Measurements from ENCODE around the gene HDAC11.

The HDAC11 gene

GRCh38 chr3:13517253-13517977 lies 37.3 kb downstream of the HDAC11 start:
- Histone ChIP-seq H4K20me1 (ENCODE audit: insufficient read depth, low read length) (no peaks in the 10 kb centered on the region), H3K9ac (ENCODE audit: low read length) (no peak overlapping the region), H3K27ac (ENCODE audit: low read length) (no peak overlapping the region), H2AFZ (ENCODE audit: low read depth, low read length) (no peak overlapping the region), H3K4me2 (ENCODE audit: low read length) (no peak overlapping the region), H3K36me3 (replicated peaks; ENCODE audit: low read depth, low read length) (no peaks in the 10 kb centered on the region), H3K4me1 (ENCODE audit: low read length) (peaks cover 9% of the 10 kb centered on the region), H3K27me3 (ENCODE audit: low read depth, low read length) (peaks cover 24% of the 10 kb centered on the region), H3K4me3 (ENCODE audit: low read length) (no peak overlapping the region), H3K79me2 (ENCODE audit: low read length) (no peaks in the 10 kb centered on the region), H3K9me3 (ENCODE audit: insufficient read depth, low read length) (no peaks in the 10 kb centered on the region)
- TF ChIP-seq, protein P1, sequence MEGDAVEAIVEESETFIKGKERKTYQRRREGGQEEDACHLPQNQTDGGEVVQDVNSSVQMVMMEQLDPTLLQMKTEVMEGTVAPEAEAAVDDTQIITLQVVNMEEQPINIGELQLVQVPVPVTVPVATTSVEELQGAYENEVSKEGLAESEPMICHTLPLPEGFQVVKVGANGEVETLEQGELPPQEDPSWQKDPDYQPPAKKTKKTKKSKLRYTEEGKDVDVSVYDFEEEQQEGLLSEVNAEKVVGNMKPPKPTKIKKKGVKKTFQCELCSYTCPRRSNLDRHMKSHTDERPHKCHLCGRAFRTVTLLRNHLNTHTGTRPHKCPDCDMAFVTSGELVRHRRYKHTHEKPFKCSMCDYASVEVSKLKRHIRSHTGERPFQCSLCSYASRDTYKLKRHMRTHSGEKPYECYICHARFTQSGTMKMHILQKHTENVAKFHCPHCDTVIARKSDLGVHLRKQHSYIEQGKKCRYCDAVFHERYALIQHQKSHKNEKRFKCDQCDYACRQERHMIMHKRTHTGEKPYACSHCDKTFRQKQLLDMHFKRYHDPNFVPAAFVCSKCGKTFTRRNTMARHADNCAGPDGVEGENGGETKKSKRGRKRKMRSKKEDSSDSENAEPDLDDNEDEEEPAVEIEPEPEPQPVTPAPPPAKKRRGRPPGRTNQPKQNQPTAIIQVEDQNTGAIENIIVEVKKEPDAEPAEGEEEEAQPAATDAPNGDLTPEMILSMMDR (IDR thresholded peaks at IDR 0.05; ENCODE audit: low read depth, low read length): no peak
- TF ChIP-seq EZH2phosphoT487 (IDR thresholded peaks at IDR 0.05; ENCODE audit: low read depth): no peak

GRCh38 chr3:13518516-13518953 lies 38.4 kb downstream of the HDAC11 start:
- TF ChIP-seq, protein P1 (IDR thresholded peaks at IDR 0.05; ENCODE audit: low read depth, low read length): no peak
- TF ChIP-seq EZH2phosphoT487 (IDR thresholded peaks at IDR 0.05; ENCODE audit: low read depth): no peak

GRCh38 chr3:13519006-13519791 lies 39.1 kb downstream of the HDAC11 start:
- H3K9me3 ChIP-seq (ENCODE audit: insufficient read depth, low read length): no peaks in the 10 kb centered on the region
- H3K9ac ChIP-seq (ENCODE audit: low read length): no peak overlapping the region
- H3K4me3 ChIP-seq (ENCODE audit: low read length): no peak overlapping the region
- H3K36me3 ChIP-seq (replicated peaks; ENCODE audit: low read depth, low read length): no peaks in the 10 kb centered on the region
- peaks cover 29% of the 10 kb centered on the region for H3K27me3 ChIP-seq (ENCODE audit: low read depth, low read length)
- H3K4me1 ChIP-seq (ENCODE audit: low read length): no peaks in the 10 kb centered on the region
- H3K79me2 ChIP-seq (ENCODE audit: low read length): no peaks in the 10 kb centered on the region
- no peak overlapping the region for H3K27ac ChIP-seq (ENCODE audit: low read length)
- no peak overlapping the region for H2AFZ ChIP-seq (ENCODE audit: low read depth, low read length)
- no peak overlapping the region for H3K4me2 ChIP-seq (ENCODE audit: low read length)
- no peak for TF ChIP-seq EZH2phosphoT487 (IDR thresholded peaks at IDR 0.05; ENCODE audit: low read depth)
- TF ChIP-seq, protein P1 (IDR thresholded peaks at IDR 0.05; ENCODE audit: low read depth, low read length): no peak
- no peaks in the 10 kb centered on the region for H4K20me1 ChIP-seq (ENCODE audit: insufficient read depth, low read length)

More at GRCh38 chr3:13518516-13518953, 38.4 kb downstream of the HDAC11 start:
- no peak overlapping the region for H2AFZ ChIP-seq (ENCODE audit: low read depth, low read length)
- H3K27ac ChIP-seq (ENCODE audit: low read length): no peak overlapping the region
- no peaks in the 10 kb centered on the region for H3K79me2 ChIP-seq (ENCODE audit: low read length)
- H3K4me3 ChIP-seq (ENCODE audit: low read length): no peak overlapping the region
- peaks cover 30% of the 10 kb centered on the region for H3K27me3 ChIP-seq (ENCODE audit: low read depth, low read length)
- no peaks in the 10 kb centered on the region for H3K4me1 ChIP-seq (ENCODE audit: low read length)
- H3K4me2 ChIP-seq (ENCODE audit: low read length): no peak overlapping the region
- H4K20me1 ChIP-seq (ENCODE audit: insufficient read depth, low read length): no peaks in the 10 kb centered on the region
- H3K9me3 ChIP-seq (ENCODE audit: insufficient read depth, low read length): no peaks in the 10 kb centered on the region
- H3K9ac ChIP-seq (ENCODE audit: low read length): no peak overlapping the region
- H3K36me3 ChIP-seq (replicated peaks; ENCODE audit: low read depth, low read length): no peaks in the 10 kb centered on the region

GRCh38 chr3:13520326-13520880 lies 40.3 kb downstream of the HDAC11 start:
- Histone ChIP-seq H3K4me3 (ENCODE audit: low read length) (no peak overlapping the region), H3K27me3 (ENCODE audit: low read depth, low read length) (peaks cover 17% of the 10 kb centered on the region), H3K4me1 (ENCODE audit: low read length) (no peaks in the 10 kb centered on the region), H3K9me3 (ENCODE audit: insufficient read depth, low read length) (no peaks in the 10 kb centered on the region), H3K9ac (ENCODE audit: low read length) (no peak overlapping the region), H3K27ac (ENCODE audit: low read length) (no peak overlapping the region), H4K20me1 (ENCODE audit: insufficient read depth, low read length) (no peaks in the 10 kb centered on the region), H3K79me2 (ENCODE audit: low read length) (no peaks in the 10 kb centered on the region), H2AFZ (ENCODE audit: low read depth, low read length) (no peak overlapping the region), H3K36me3 (replicated peaks; ENCODE audit: low read depth, low read length) (no peaks in the 10 kb centered on the region), H3K4me2 (ENCODE audit: low read length) (no peak overlapping the region)
- TF ChIP-seq, protein P1 (IDR thresholded peaks at IDR 0.05; ENCODE audit: low read depth, low read length): no peak
- TF ChIP-seq EZH2phosphoT487 (IDR thresholded peaks at IDR 0.05; ENCODE audit: low read depth): no peak

All from OCI-LY3 (cell line).